ENCODE data around the gene DPAGT1.

DPAGT1 gene

GRCh38 chr11:119084663-119085436 lies 16.8 kb downstream of the DPAGT1 start, which contains the start of gene HMBS:
HMBS (plus strand) TSS chr11:119084881; CDS start chr11:119085034, 153 bp downstream.
- no peak for TF ChIP-seq CTCF (conservative IDR thresholded peaks at IDR 0.05; ENCODE audit: low read depth)
- CTCF ChIA-PET, result interaction anchor here (0.6 to 0.8 kb wide), 3 partner anchors 9 to 23 kb away, joined by 3 to 4 read pairs (median 3); a partner anchor contains a TSS
- peak; percentile 89 for DNase-seq (ENCODE audit: low spot score)
- POLR2A ChIA-PET (ENCODE audit: low non-redundant PET), result interaction anchor here (0.6 to 1.8 kb wide), 12 partner anchors 10 to 1832 kb away, joined by 3 to 23 read pairs (median 8); partner anchors contain the start of gene VPS11
- H3K27ac ChIP-seq, result peak within 1 kb of the TSS; percentile 88

DNA sequence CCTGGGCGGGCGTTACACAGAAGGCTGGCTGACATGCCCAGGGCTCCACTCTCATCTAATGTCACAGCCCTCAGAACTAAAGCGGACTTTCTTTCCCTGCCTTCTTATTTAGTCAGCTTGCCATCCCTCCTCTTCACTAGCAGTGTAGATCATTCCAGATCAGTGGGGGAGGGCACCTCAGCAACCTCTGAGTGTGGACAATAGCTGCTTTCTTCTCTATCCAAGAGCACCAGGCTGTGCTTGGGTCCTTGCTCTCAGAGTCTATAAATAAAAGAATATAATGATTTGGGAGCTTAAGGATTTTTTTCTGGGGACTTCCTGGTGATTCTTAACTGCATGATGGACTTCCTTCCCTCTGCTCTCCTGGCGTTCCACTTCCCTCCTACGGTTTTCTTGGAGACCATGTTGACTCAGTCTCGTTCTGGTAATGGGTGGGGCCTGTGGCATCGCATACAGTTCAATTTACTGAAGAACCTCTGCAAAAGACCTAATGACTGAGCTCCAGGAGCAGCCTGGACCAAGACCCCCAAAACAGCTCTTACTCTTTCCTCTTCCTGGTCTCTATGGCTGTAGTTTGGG lies 19.9 kb downstream of the DPAGT1 start:
- ChIA-PET POLR2A (ENCODE audit: low non-redundant PET) (no interaction called here), CTCF (no interaction called here)
- no peak for DNase-seq (ENCODE audit: low spot score)
- peak overlapping the region; percentile 36 for H3K27ac ChIP-seq
- no peak for TF ChIP-seq CTCF (conservative IDR thresholded peaks at IDR 0.05; ENCODE audit: low read depth)

DNA sequence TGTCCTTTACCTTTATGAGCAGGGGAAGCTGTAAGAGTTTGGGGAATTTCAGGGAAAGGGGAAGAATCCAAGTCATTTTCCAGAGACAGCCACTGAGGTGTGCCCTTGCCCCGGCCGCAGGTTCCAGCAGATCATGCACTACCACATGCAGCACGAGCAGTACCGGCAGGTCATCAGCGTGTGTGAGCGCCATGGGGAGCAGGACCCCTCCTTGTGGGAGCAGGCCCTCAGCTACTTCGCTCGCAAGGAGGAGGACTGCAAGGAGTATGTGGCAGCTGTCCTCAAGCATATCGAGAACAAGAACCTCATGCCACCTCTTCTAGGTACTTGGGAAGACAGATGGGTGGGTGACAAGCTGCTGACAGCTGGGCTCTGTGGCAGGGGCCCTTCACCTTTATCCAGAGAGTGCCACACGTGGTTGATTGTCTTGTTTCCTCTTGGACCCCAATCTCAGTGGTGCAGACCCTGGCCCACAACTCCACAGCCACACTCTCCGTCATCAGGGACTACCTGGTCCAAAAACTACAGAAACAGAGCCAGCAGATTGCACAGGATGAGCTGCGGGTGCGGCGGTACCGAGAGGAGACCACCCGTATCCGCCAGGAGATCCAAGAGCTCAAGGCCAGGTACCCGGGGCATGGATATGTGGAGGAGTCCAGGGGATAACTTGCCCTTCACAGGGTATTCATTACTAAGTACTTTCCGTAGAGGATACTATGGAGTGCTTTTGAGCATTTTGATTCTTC lies 22.8 kb downstream of the DPAGT1 start:
- H3K27ac ChIP-seq, result 0 out of 2 replicates have a peak overlapping the region, but pooled peaks have one; percentile 2
- no peak for DNase-seq (ENCODE audit: low spot score)
- ChIA-PET CTCF (interaction anchor here (0.6 kb wide), 1 partner anchor 11 kb away, joined by 4 read pairs; the partner anchor contains the start of gene VPS11), POLR2A (ENCODE audit: low non-redundant PET) (interaction anchor here (0.6 kb wide), 1 partner anchor 9 kb away, joined by 3 read pairs; no protein-coding TSS in a partner anchor)
- TF ChIP-seq CTCF (conservative IDR thresholded peaks at IDR 0.05; ENCODE audit: low read depth), result no peak

- peak overlapping the region; percentile 2; the same call in 1 of the 2 replicates for H3K27ac ChIP-seq
- ChIA-PET POLR2A (ENCODE audit: low non-redundant PET) (interaction anchor here (0.5 kb wide), 1 partner anchor 1135 kb away, joined by 3 read pairs; no protein-coding TSS in a partner anchor), CTCF (interaction anchor here (0.6 kb wide), 1 partner anchor 88 kb away, joined by 3 read pairs; no protein-coding TSS in a partner anchor)
- no peak for DNase-seq (ENCODE audit: low spot score)
- TF ChIP-seq CTCF (conservative IDR thresholded peaks at IDR 0.05; ENCODE audit: low read depth), result no peak
Observed at GRCh38 chr11:119077839-119078238, 23.8 kb downstream of the DPAGT1 start.

DNA sequence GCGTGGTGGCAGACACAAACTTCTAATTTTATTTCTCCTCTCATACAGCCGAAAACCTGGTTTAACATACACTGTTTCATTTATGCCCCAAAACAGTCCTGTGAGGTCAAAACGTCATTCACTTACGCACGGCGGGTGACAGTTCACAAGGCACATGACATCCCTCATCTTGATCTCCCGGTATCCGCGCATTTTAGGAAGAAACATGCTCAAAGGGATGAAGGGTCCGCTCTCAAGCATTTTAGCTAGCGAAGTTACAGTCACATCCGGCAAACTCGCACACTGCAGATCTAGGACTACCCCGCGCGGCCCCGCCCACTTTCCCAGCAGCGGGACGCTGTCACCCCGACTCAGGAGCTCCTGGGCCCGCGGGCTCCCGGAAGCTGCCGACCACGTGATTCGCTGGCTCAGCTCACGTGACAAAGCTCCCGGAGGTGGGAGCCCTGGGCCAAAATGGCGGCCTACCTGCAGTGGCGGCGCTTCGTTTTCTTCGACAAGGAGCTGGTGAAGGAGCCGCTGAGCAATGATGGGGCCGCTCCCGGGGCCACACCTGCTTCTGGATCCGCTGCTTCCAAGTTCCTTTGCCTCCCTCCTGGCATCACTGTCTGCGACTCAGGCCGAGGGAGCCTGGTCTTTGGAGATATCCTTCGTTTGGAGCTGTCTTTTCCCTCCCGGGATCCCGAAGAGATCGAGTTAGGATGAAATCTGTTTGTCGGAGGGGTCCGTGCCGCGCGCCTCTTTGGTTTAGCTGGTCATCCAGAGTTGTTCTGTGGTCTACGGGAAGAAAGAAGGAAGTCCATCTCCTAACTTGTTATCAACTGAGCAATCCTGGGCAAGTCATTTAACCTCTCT lies 34.1 kb downstream of the DPAGT1 start, which contains the start of gene VPS11:
VPS11 (plus strand) TSS at position 448 of the 852 bp plus-strand sequence; CDS start at position 454, 6 bp downstream.
- peak; percentile 99 for DNase-seq (ENCODE audit: low spot score)
- ChIA-PET CTCF (interaction anchor here (0.6 to 0.9 kb wide), 2 partner anchors 11 kb away, joined by 3 to 4 read pairs; no protein-coding TSS in a partner anchor), POLR2A (ENCODE audit: low non-redundant PET) (interaction anchor here (0.6 to 1.2 kb wide), 4 partner anchors 11 to 27 kb away, joined by 3 to 23 read pairs (median 3); partner anchors contain the start of gene HMBS)
- no peak for TF ChIP-seq CTCF (conservative IDR thresholded peaks at IDR 0.05; ENCODE audit: low read depth)
- peak within 1 kb of the TSS; percentile 90 for H3K27ac ChIP-seq

Data from RWPE1 (cell line).